GM12801 (cell line): ENCODE data around the gene FAM151B.

Experiments
- TF ChIP-seq, protein P1 (sequence below): IDR thresholded peaks from one replicate; pipeline ENCODE4 v1.5.1; 2011; ENCODE audit warnings: control low read depth; ENCODE audit not compliant: insufficient read length; ENCODE audit errors: extremely low read depth

Gene FAM151B, protein sequence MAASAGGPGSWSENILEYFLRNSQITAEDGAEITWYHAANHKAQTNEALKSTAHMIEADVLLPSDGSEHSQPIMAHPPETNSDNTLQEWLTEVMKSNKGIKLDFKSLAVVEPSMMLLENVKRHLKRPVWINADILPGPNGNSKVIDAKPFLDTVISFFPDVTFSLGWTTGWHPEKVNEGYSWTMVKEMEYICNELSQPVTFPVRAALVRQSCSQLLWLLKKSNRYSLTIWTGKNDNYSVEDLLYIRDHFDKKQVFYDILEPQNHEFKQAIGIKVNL

DNA sequence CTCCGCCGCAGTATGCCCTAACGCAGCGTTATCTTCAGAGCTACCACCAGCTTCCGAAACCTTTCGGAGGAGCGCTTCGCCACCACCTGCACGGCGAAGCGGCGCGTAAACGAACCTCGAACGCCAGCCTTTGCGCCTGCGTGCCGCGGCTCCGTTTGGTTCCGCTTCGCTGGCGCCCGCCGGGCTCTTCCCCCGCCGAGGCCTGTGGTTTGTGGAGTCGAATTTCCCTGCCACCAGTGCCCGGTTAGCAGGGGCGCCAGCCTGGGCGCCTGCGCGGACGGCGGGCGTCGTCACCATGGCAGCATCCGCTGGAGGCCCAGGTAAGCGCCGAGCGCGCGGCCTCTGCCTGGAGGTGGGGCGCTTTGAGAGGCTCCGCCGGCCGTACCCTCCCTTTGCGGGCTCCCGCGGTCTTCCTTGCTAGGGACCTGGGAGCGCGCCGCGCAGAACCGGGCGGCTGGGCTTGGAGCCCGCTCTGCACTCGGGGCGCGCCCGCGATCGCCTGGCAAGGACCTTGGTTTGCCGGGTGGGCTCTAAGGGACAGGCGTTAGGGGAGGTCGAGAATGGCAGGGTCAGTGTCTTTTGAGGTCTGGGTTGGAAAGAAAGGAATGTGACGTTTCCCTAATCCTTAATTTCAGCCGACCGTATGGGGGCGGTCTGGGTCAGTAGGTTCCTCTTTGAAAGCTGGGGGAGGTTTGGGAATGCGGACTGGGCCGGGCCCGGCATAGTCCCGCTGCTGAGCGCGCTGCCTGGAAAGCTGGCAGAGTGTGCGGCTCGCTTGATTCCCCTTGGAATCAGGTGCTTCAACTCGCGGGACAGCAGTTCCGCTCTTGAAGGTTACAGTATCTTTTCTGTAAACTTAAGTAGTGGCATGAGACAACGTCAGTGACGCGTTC is at the start of gene FAM151B:
Gene FAM151B (plus strand): TSS at position 272 of the 893 bp plus-strand sequence. CDS start 24 bp downstream, at position 296.
- TF ChIP-seq, protein P1, sequence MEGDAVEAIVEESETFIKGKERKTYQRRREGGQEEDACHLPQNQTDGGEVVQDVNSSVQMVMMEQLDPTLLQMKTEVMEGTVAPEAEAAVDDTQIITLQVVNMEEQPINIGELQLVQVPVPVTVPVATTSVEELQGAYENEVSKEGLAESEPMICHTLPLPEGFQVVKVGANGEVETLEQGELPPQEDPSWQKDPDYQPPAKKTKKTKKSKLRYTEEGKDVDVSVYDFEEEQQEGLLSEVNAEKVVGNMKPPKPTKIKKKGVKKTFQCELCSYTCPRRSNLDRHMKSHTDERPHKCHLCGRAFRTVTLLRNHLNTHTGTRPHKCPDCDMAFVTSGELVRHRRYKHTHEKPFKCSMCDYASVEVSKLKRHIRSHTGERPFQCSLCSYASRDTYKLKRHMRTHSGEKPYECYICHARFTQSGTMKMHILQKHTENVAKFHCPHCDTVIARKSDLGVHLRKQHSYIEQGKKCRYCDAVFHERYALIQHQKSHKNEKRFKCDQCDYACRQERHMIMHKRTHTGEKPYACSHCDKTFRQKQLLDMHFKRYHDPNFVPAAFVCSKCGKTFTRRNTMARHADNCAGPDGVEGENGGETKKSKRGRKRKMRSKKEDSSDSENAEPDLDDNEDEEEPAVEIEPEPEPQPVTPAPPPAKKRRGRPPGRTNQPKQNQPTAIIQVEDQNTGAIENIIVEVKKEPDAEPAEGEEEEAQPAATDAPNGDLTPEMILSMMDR, result no peak

DNA sequence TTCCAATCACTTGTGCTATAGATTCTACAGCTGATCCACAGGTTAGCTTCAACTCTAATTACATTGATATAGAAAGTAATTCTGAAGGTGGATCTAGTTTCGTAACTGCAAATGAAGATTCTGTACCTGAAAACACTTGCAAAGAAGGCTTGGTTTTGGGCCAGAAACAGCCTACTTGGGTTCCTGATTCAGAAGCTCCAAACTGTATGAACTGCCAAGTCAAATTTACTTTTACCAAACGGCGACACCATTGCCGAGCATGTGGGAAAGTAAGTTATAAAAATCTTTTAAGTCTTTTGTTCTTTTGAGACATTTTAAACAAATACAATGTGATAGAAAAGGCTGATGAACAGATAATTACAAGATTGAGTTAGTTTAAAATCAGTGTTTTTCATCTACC is 49.2 kb upstream of the FAM151B start:
- TF ChIP-seq, protein P1, result no peak

DNA sequence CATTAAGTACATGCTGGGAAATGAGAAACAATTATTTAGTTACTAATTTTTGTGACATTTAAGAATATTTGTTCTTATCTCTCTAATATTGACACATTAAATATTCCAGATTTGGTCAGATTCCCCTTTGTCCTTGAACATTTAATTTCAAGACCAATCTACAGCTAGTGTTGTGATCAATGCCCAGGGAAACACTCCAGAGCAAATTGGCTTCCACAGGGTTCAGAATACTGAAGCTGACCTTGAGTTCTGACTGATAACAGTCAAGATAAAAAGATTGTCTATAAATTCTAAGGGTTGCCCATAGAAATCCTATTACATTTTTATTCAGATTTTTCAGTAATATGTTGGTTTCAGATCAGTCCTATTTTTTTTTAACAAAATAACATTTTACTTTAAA is 48.7 kb upstream of the FAM151B start:
- TF ChIP-seq, protein P1, result no peak

DNA sequence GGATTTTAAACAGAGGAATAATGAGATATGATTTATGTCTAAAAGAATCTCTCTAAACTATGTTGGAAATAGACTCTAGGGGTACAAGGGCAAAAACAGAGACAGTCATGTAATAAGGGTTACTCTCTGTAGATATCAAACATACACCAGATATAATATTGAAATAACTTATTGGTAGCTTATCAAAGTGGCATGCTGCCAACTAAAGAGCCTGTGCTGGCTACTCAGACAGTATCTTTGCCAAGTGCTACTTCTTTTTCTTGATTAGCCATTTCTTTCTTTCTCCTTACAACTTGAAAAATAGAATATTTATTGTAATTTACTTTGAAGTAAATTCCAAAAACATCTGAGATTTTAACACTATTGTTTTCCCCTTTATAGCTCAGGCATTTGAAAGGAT is 45.2 kb upstream of the FAM151B start:
- TF ChIP-seq, protein P1, result no peak

DNA sequence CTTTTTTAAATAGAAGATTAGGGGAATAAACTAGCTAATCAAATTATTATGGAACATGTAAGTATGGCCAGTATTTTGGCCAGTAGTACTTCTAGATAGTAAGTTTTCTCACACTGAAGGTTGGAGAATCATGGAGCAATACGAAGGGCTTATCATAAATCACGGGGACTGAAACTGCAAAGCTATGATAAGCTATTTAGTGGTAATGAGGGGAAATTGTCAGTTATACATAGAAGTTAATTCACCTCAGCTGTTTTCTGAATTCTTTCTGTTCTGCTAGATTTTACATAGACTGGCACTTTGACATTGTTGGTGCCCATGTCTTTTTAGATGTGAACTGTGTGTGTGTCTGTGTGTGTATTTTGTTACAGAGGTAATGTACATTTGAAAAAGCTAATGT is 34.5 kb upstream of the FAM151B start:
- TF ChIP-seq, protein P1, result no peak

DNA sequence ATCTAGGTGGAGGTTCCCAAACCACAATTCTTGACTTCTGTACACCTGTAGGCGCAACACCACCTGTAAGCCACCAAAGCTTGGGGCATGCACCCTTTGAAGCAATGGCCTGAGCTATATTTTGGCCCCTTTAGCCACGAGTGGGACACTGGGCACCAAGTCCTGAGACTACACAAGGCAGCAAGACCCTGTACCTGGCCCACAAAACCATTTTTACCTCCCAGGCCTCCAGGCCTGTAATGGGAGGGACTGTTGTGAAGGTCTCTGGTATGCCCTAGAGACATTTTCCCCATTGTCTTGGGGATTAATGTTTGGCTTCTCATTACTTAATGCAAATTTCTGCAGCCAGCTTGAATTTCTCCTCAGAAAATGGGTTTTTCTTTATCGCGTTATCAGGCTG is 24.6 kb upstream of the FAM151B start:
- TF ChIP-seq, protein P1, result no peak

DNA sequence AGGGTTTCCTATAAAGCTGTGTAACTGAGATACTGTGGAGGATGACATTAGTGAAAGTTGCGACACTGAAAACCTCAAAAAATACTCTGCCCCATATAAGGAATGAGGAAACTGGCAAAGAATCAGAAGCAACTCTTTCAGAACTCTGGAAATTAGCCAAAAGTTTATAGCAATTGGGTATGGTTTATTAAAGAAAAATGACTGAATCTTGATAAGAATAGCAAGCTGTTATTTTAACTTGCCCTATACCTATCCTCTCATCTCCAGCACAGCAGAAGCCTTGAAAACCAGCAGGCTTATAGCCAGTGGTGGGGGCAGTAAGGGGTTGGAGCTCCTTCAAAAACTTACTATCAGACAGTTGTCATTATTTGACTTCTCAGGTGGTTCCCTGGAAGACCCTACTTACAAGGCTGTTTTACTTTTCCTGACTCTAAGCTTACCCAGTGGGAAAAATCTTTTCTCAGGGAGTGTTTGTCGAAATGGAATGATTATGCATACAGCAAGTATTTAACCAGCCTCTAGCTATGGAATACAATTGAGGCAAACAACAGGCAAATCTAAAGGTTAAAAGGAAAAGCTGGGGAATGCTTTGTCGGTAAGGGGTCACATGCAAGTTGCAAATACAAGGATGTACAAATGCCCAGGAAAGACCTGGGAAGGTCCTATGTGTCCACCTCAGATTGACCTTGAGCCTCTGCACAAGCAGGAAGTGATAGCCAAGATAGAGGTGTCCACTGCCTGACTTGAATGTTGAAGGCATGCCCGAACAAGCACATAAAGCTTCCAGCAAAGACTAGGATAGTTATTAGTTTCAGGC is 21.0 kb upstream of the FAM151B start:
- TF ChIP-seq, protein P1, result no peak
